GM21528 (cell line): Measurements from ENCODE around the gene PLCL1.
"Not testable (repeated sequence)": the region's sequence is repeated elsewhere in the genome, so short reads cannot be mapped to it uniquely, and the experiment has no call there.

Experiments
- ATAC-seq: cut with Tn5 transposase; IDR thresholded peaks from one replicate; pipeline ENCODE4 v1.9.1; 2021; ENCODE audit warnings: mild to moderate bottlenecking, moderate library complexity; ENCODE audit not compliant: unreplicated experiment, low FRiP score

PLCL1 gene

DNA sequence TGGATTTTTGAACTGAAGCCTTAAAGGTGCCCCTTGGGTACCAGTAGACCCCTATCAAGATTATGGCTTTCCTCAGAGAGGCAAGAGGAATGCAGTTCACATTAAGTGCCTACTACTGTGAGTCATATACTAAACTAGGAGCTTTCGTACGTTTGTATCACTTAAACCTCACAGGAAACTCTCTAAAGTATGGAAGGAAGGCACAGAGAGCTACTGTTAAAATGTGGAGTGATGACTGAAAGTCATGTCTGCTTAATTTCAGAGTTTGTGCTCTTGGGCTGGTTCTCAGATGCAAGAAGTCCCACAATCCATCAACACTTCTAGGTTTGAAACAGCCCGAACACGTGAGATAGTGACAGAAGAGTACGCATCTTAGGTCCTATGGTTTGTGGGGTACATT is 4.7 kb downstream of the PLCL1 start:
- ATAC-seq: no peak

DNA sequence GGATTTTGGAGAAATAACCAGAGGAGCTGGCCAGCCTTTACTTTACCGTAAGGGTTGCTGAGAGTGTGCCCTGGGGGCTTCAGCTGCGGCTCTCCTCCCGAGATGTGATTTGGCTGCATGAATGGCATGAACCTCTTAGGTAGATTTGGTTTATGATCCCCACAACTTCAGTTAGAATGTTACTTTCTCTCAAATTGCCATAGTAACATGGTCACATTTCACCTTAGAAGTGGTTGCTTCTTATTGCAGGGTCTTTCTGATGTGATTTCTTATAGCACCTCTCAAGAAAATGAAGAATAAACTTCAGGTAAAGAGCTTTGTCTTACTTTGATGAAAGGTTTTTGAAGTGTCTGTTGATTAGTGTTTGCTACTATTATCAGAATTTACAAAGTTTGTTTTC is 5.6 kb downstream of the PLCL1 start:
- no peak for ATAC-seq

DNA sequence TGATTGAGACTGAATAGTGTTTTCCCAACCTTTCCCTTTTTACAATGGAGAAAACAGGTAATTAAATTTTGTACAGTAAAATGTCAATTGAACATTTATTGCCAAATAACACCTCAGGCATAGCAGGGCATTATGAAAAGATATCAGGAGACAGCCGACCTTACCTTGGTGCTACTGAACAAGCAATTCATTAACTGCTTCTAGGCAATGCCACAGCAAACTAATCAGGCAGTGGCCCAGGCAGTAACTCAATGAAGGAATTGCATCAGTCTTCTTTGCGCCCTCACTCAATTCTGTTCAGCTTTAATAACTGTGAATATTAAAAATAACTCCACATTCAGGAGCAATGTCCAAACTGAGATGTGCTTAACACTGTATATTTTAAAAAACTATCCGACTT is 6.1 kb downstream of the PLCL1 start:
- no peak for ATAC-seq

DNA sequence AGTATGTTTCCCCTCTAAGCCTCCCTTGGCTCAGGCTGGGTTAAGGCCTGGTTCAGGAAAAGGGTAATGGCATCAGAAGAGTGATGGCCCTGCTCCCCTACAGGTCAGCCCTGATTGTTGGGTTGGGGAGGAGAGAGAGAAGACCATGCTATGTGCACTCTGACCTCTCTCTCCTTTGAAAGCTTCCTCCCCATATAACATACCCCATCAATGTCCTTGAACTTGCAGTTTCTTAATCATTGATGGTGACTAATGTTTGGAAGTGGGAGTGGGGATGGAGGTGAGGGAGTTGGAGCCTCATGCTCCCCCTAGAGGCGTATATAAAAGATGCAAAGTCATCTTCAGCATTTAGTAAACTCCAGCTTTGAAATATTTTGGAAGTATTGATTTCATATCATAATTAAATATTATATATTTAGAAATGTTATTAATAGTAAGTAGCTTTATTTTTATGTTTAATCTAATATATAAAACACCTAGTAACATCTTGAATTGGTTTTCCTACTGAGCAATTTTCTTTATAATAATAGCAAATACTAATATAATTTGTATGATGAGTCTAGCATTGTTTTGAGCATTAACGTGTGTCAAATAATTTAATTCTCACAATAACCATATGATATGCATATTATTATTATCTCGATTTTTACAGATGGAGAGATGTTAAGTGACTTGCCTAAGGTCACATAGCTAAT is 8.8 kb downstream of the PLCL1 start:
- no peak for ATAC-seq

DNA sequence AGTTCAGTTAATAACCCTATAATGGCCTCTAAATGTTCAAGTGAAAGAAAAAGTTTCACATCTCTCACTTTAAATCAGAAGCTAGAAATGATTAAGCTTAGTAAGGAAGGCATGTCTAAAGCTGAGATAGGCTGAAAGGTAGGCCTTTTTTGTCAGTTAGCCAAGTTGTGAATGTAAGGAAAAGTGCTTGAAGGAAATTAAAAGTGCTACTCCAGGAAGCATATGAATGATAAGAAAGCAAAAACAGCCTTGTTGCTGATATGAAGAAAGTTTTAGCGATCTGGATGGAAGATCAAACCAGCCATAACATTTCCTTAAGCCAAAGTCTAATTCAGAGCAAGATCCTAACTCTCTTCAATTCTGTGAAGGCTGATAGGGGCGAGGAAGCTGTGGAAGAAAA is 10.1 kb downstream of the PLCL1 start:
- no peak for ATAC-seq

DNA sequence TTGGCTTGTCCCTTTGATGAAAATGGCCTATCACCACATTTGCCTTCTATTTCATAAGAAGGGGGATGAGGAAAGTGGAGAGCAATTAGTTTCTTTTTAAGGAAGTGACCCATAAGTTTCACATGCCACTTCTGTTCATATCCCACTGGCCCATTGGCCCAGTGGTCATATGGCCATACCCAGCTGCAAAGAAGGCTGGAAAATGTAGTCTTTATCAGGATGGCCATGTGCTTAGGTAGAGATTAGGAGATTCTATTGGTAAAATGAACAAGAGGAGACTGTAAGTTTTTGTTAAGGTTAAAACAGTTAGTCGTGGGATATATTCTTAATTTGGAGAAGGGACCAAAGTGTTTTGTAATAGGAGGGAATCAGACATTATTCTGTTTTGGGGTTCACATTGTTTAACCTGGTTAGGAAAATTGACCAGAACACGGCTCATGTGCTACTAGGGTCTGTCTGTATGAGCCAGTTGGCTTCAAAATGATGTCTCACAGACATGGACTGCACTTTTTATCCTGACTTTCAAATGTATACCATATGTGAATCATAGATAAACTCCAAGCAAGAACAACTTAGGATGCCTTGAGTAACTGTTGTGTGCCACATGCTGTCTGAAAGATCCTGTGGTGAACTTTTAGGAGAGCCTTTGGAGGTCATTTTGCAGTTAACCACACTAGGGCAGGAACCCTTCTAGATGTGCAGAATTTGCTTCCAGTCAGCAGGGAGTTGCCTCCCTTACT is 17.3 kb downstream of the PLCL1 start:
- no peak for ATAC-seq

DNA sequence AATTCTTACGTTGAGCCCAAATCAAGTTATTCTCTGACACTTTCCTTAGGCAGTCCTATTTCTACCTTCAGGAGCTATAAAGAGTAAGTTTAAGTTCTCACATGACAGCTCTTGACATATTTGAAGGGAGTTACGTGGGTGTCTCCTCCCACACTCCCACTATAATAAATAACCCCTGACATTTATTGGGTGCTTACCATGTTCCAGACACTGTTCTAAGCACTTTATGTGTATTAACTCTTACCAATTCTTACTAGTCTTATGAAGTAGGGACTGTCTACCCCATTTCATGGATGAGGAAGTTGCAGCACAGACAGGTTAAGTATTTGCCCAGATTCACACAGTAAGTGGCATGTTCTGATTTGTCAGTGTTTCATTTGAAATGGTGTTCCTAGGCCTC is 17.9 kb downstream of the PLCL1 start:
- no peak for ATAC-seq

DNA sequence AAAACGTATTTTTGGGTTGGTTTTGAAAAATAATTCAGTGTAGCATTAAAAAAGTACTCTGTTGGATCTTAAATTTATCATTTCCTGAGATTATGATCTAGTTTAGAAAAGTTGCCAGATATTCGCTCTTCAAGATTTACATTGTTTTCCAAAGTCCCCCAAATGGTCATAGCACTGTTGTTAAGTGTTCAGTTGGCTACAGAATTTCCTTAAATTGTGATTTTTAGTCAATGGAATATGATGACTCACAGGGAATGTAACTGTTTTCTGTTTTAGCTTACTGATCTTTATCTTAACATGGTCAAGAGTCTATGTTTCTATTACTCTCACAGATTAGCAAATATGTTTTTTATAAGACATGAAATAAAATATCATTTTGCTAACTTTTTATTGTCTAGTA is 23.2 kb downstream of the PLCL1 start:
- ATAC-seq: no peak

DNA sequence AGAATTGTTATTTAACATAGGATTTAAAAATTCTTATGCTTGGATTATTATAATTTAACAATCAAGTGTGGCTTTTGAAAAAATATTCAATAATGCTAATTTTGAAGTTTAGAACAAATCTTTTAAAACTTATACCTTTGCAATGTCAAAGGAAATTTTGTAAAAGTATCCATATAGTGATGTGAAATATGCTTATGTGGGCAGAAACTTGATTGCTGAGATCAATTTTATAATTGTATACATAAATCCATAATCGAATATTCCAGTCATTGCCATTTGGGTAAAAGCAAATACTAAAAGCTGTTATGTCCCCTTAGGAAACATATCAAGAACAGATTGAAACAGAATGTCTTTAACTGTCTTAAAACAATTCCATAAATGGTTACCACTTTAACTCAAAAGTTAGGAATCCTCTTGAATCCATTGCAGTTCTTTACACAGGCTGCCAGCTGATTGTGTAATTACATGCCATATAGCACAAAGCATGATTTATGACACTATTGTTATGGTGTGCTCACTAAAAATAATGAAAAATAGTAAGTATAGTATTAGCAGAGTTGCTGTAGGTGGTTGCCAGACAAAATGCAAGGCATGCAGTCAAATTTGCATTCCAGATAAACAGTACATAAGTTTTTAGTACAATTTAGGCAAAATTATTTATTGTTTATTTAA is 24.2 kb downstream of the PLCL1 start:
- no peak for ATAC-seq

DNA sequence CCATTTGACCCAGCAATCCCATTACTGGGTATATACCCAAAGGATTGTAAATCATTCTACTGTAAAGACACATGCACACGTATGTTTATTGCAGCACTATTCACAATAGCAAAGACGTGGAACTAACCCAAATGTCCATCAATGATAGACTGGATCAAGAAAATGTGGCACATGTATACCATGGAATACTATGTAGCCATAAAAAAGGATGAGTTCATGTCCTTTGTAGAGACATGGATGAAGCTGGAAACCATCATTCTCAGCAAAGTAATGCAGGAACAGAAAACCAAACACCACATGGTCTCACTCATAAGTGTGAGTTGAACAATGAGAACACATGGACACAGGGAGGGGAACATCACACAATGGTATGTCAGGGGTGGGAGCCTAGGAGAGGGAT is 30.4 kb downstream of the PLCL1 start:
- ATAC-seq: not testable (repeated sequence)

DNA sequence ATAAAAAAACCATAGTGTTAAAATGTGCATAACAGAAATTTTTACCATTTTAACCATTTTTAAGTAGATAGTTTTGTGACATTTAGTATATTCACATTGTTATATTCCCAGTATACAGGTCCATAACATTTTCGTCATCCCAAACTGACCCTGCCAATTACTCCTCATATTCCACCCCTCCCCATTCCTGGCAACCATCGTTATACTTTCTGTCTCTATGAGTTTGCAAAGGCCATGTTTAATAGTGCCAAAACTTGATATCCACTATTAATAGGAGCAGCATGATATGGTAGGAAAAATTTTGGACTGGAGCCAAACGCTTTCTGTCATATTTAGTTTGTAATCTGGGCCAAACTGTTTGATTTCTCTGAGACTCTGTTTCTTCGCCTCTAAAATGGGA is 30.9 kb downstream of the PLCL1 start:
- ATAC-seq: no peak

DNA sequence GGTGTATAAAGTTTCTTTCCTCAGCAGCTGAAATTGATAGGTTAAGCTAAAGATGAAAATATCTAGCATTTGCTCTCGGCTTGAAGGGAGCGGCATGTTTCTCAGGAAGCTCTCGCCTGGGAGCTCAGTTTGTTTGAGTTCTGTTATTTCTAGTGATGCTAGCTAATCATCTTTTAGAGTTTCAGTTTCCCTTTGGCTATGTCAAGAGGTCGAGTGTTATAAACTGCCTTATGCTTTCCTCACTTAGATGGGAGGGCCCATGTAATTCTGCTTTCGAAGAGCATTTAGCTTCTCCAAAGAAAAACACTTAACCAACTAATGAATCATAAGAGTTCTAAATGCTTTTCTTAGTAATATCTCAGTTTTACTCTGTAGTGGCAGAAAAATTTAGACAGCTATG is 33.6 kb downstream of the PLCL1 start:
- peak; percentile 97 for ATAC-seq

DNA sequence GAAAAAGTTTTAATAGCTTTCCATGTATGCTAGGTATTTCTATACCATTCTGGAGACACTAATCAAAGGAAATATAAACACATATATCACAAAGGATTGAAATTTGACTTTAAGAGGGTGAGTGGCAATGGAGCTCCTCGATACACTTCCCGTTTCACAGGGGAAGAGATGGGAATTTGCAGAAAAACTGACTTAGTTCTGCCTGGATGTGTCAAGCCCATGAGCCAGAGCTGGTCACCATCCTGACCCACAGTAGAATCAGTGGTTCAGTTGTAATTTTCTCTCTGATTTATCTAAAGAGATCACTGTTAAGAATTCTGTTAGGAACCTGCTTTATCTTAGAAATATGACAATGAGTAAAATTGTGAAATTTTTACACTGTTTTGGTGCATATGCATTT is 34.2 kb downstream of the PLCL1 start:
- ATAC-seq: peak; percentile 6

DNA sequence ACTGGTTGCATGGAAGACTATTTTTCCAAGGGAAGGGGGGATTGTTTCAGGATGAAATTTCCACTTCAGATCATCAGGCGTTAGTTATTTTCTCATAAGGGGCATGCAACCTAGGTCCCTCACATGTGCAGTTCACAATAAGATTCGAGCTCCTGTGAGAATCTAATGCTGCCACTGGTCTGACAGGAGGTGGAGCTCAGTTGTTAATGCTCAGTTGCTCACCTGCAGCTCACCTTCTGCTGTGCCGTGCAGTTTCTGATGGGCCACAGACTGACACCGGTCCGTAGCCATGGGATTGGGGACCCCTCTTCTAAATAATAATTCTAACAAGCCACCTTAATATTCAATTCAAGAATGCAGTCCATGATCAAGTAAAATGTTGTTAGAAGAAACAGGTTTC is 34.9 kb downstream of the PLCL1 start:
- ATAC-seq: no peak

DNA sequence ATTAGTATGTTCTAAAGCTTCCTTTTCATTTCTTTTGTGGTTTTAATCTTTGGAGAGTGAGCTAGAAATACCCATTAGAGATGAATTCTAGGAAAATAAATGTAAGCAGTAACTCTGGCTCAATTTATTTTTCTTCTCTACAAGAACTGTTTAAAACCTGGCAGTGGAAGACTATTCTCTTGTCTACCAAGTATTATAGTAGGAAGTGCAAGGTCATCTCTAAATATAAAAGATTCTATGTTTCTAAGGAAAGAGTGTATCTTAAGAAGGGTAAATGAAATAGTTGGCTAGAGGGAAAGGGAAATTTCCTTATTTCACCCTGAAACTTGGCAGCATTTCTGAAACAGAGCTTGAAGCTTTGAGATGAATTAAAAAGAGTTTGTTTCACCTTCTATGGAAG is 35.5 kb downstream of the PLCL1 start:
- ATAC-seq: no peak

DNA sequence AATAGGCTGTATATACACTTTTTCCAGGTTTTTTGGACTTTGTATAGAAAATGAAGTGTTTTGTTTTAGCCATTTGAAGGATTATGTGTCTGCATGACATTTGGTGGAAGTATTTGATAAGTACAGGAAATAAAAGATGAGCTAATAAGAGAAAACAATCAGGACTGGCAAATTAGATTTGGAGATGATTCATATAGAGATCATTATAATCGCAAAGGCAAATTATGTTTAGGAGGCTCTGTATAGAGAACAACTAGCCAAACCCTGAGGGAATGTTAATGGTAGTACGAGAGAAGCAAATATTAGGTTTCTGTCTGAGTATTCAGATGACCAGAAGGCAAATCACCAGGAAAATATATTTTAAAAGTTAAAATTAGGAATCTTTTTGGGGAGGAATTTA is 41.7 kb downstream of the PLCL1 start:
- ATAC-seq: no peak

DNA sequence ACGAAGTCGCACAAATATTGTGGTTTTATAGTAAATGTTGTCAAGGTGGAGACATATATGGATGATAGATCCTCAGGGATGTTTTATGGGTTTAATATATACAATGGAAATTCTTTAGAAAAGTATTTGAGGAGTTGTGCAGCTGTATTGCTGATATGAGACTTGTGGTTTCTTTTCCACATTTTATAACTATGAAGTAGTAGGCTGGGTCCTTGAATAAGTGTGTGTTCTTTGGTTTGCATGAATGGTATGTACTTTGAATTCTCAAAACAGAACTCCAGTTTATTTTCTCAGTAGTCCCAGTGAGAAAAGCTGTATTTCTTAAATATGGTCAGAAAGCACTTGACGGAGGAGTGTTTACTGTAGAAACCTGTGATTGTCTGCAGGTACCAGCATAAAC is 42.4 kb downstream of the PLCL1 start:
- ATAC-seq: no peak

DNA sequence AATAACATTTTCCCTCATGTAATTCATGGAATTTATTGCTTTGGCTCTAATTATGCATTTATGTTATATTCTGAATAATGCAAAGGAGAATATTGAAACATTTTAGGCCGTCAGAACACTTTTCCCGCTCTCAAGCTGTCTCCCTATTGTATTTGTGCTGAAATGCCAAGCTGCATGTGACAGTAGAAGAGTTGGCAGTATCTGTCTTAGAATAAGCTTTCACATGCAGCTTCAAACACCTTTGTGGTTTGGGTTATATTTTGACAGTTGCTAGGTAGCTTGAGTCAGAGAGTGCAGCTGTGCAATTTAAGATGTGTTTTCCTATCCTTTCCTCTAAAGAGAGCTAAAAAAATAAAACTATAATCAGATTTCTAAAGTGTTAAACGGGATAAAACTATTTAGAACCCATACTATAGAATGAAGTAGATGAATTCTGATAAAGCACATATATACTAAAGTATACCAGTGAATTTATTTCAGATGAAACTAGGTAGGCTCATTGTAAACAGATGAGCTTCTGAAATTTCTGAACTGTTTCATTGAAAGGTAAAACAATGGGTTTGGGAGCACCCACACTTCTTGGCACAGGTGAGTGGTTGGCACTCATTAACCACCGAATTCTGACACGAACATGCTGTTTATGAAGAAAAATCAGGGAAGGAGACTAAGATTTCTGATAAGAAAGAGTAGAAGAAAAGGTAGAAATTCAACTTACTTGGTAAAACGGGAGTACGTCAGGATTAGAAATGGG is 43.4 kb downstream of the PLCL1 start:
- ATAC-seq: no peak

DNA sequence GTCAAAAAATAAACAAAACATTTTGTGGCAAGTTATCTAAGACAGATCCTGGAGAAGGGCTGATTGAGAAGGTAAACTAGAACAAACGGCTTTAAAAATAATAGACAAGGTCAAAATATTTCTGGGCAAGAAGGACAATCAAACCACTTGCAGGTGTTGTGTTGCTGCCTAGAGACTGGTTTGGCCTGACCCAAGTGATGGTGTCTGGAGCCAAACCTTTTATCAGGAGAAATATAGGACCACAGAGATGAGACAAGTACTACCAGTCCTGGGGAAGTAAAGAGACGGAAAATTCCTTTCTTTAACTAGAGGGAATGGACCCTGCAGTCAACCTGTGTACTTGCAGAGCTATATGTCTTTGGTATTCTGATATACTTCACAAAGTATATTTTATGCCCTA is 44.2 kb downstream of the PLCL1 start:
- no peak for ATAC-seq

DNA sequence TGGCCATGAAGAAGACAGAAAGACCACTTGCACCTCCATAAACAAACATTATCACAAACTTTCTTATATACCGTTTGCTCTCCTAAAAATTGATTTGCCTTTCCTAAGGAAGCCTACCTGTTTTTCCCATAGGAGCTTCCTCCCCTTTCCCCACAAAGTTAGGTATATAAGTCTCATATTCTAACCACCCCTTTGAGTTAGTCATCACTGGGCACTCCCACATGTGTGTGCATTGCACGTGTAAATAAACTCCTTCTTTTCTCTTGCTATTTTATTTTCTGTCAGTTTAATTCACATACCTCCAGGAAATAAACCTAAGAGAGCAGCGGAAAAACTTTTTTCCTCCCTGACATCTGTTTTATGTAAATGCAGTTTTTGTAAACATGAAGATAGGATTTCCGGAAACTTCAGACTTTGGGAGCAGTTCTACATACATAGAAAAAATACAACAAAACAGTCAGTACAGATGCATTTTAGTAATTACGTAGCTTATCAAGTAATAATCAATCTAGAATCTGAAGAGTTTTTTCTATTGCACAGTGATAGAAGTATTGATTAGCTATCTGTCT is 46.6 kb downstream of the PLCL1 start:
- no peak for ATAC-seq

DNA sequence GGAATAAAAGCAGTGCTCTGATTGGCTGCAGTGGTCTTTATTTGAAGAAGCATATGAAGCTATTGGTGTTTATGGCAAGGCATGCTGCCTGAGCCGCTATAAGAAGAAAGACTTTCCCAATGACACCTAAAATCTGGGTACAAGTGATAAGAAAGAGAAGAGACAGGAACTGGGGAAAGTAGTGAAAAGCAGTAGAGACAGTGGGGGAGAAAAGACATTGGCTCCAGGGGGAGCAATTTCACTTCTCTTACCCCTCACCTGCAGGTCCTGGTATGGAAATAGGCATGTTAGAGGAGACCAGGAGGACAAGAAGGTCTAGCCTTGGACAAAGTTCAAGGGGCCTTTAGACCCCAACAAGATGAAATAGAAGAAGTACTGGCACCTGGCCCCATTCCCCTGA is 47.1 kb downstream of the PLCL1 start:
- ATAC-seq: no peak
